Uterus (tissue), 4 donors: ENCODE data around the gene HDAC4. TPM values are rescaled to one million over a fixed set of nuclear protein-coding genes. Genes with fewer than 3 reads are reported as not detected.

Source experiments
- DNase-seq, 2 donors: peaks; one replicate each; pipeline ENCODE4 v3.0.0-alpha.2; 2019 to 2020
- H3K27ac ChIP-seq, 2 donors: fragments of 200-600 bp; sonication (generic); 1 replicate in 1 of 2; 2 replicates in 1 of 2; pipeline ENCODE4 v1.5.1; 2016 to 2018
- H3K27me3 ChIP-seq, 2 donors: fragments of 200-600 bp; sonication (generic); one replicate each; pipeline ENCODE4 v1.5.1; 2018 to 2019; ENCODE audit warnings: control low read depth in 1 of 2
- H3K36me3 ChIP-seq, 2 donors: fragments of 200-600 bp; sonication (generic); one replicate each; pipeline ENCODE4 v1.5.1; 2019; ENCODE audit warnings: control low read depth in 1 of 2
- H3K4me1 ChIP-seq, 2 donors: fragments of 200-600 bp; sonication (generic); one replicate each; pipeline ENCODE4 v1.5.1; 2018 to 2019; ENCODE audit warnings: control low read depth in 1 of 2
- H3K4me3 ChIP-seq, 2 donors: fragments of 200-600 bp; sonication (generic); 1 replicate in 1 of 2; 2 replicates in 1 of 2; pipeline ENCODE4 v1.5.1; 2018 to 2019; ENCODE audit warnings: mild to moderate bottlenecking in 1 of 2
- H3K9me3 ChIP-seq, 2 donors: fragments of 200-600 bp; sonication (generic); one replicate each; pipeline ENCODE4 v1.5.1; 2019; ENCODE audit warnings: control low read depth in 1 of 2
- POLR2A ChIP-seq, 2 donors: fragments of 450-650 bp; IDR thresholded peaks; one replicate each; pipeline ENCODE4 v1.6.1; 2016; ENCODE audit warnings: antibody characterized with exemption in 2 of 2, mild to moderate bottlenecking in 1 of 2, moderate library complexity in 1 of 2
- intact Hi-C: fragments of 100-400 bp; cut with DNase I; formaldehyde crosslinking; loops from one replicate; pipeline ENCODE4 v1.15.1; 2023; ENCODE audit warnings: low total_unique reads
- total RNA-seq, 4 donors: library from RNA; depleted of rRNA in 3 of 4; stranded (reverse); fragments of >200 nt in 3 of 4; gene quantifications; one replicate each; pipeline versions ENCODE4 v1.1.0 to v1.2.4, GENCODE V29; 2014 to 2023
- TF ChIP-seq, protein P1 (sequence below), 4 experiments: fragments of 200-600 bp in 2 of 4; fragments of 450-650 bp in 2 of 4; sonication (generic) in 2 of 4; IDR thresholded peaks; one replicate each; pipeline ENCODE4 v1.5.1; 2016 to 2019; ENCODE audit warnings: antibody characterized with exemption in 4 of 4, mild to moderate bottlenecking in 2 of 4, moderate library complexity in 1 of 4
- donor health status: DM: yes; HTN: yes; CAD: no.

Gene HDAC4
- total RNA-seq, 4 donors from 2014 or later, result 42.1 to 91.5 (median 73.4) TPM

DNA sequence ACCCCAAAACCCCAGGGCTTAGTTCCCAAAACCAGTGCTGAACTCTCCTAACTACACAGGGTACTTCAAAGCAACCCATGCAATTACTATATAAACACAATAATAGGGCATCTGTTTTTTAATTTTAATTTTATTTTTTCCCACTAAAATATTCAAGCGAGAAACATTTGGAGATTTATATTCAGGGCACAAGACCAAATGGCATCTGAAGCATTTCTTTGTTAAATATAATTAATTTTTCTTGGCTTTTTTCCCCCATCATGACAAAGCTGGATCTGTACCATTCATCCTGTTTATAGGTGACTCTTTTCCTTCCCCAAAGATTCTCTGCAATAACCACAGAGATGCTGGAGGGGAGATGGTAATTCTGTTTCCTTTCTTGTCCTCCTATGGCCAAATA, 18.1 kb upstream of the HDAC4 start:
- intact Hi-C loops, result no loop called here
- no peaks in the 10 kb centered on the region for H3K27me3 ChIP-seq
- TF ChIP-seq POLR2A (IDR thresholded peaks at IDR 0.05), result no peak
- TF ChIP-seq, protein P1, sequence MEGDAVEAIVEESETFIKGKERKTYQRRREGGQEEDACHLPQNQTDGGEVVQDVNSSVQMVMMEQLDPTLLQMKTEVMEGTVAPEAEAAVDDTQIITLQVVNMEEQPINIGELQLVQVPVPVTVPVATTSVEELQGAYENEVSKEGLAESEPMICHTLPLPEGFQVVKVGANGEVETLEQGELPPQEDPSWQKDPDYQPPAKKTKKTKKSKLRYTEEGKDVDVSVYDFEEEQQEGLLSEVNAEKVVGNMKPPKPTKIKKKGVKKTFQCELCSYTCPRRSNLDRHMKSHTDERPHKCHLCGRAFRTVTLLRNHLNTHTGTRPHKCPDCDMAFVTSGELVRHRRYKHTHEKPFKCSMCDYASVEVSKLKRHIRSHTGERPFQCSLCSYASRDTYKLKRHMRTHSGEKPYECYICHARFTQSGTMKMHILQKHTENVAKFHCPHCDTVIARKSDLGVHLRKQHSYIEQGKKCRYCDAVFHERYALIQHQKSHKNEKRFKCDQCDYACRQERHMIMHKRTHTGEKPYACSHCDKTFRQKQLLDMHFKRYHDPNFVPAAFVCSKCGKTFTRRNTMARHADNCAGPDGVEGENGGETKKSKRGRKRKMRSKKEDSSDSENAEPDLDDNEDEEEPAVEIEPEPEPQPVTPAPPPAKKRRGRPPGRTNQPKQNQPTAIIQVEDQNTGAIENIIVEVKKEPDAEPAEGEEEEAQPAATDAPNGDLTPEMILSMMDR (IDR thresholded peaks at IDR 0.05), result no peak
- no peaks in the 10 kb centered on the region for H3K9me3 ChIP-seq
- H3K4me3 ChIP-seq, result no peak overlapping the region
- H3K36me3 ChIP-seq, result no peaks in the 10 kb centered on the region
- no peak overlapping the region for H3K27ac ChIP-seq
- no peaks in the 10 kb centered on the region for H3K4me1 ChIP-seq
- DNase-seq, result no peak

DNA sequence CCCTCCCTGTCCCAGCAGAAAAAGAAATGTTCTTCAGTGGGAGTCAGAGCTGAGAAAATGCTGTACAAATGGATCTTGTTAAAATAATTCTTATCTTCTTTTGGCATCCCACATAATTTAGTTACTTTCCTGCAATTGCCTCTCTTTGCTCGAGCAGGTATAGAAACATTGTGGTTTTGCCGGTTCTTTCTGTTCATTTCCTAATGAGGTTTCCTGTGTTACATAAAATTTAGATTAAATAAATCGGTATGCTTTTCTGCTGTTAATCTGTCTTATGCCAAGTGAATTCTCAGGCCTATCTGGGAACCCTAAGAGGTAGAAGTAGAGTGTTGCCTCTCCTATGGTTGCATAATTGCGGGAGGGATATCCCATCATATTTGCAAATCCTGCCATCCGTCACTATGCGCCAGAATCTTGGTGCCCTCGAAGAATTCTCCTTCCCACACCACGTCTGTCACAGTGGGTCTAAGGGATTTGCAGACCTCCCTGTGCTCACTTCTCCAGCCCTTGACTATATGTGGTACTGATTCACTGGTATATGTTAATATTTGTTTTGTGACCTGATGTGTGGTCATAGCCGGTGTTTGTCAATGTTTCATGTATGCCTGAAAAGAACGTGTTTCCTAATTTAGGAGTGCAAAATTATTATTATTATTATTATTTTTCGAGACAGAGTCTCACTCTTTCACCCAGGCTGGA, 12.2 kb upstream of the HDAC4 start:
- no peak for DNase-seq
- TF ChIP-seq POLR2A (IDR thresholded peaks at IDR 0.05), result no peak
- TF ChIP-seq, protein P1 (IDR thresholded peaks at IDR 0.05), result no peak
- intact Hi-C loops, result no loop called here

DNA sequence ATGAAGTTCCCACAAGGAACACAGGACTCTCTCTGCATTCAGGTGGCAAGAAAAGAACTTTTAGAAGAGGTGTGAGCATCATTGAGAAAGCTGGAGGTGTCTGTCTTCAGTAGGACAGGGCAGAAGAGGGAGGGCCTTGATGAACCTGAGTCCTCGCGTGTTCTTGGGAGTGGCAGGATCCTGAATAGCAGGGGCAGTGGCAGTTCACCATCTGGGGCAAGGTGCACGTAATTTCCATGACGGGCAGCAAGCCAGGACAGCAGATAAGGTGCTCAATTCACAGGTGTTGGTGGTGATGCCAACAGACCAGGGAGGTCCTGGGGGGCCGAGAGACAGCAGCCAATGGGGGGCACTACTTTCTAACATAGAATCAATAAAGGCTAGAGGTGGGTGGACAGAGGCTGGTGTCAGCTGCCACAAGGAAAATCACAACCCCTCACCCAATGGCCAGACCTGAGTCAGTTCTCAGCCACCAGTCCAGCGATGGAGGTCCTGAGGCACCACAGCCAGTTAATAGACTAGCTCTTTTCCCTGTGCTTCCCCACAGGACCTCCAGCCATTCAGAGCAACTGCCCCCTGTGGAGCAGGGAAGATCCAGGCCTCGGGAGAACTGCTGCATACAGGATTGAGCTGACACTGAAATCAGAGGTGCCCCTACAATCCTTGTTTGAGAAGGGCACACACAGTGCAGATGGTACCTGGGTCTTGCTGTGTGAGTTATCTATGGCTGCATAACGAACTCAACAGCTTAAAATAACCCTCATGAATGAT, 10.9 kb upstream of the HDAC4 start:
- Histone ChIP-seq H3K9me3 (no peaks in the 10 kb centered on the region), H3K4me3 (no peak overlapping the region), H3K27me3 (no peaks in the 10 kb centered on the region), H3K4me1 (no peaks in the 10 kb centered on the region), H3K27ac (no peak overlapping the region), H3K36me3 (no peaks in the 10 kb centered on the region)
- TF ChIP-seq, protein P1 (IDR thresholded peaks at IDR 0.05), result no peak
- no peak for TF ChIP-seq POLR2A (IDR thresholded peaks at IDR 0.05)
- no peak for DNase-seq
- intact Hi-C loops, result no loop called here

More for the DNA sequence above, 12.2 kb upstream of the HDAC4 start:
- Histone ChIP-seq H3K27ac (no peak overlapping the region), H3K9me3 (no peaks in the 10 kb centered on the region), H3K27me3 (no peaks in the 10 kb centered on the region), H3K4me3 (no peak overlapping the region), H3K36me3 (no peaks in the 10 kb centered on the region), H3K4me1 (no peaks in the 10 kb centered on the region)

DNA sequence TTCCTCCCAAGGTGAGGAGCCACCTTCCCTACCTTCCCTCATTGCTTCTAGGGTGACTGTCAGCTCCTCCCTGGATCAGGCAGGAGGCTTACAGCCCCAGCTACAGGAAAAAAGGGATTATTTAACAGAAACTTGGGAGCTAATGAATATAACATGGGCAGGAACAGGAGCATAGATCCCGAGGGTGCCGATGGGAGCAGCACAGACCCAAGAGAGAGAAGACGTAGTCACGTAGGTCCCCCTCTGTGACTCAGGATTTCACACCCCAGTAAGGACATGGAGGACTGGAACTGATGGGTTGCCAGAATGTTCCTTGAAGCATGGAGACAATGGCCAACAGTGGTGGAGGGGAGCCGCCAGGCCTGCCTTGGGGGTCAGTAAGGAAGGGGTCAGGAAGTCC, 10.3 kb upstream of the HDAC4 start:
- intact Hi-C loops, result no loop called here
- Histone ChIP-seq H3K27me3 (no peaks in the 10 kb centered on the region), H3K36me3 (no peaks in the 10 kb centered on the region), H3K4me3 (no peak overlapping the region), H3K4me1 (no peaks in the 10 kb centered on the region), H3K9me3 (no peaks in the 10 kb centered on the region), H3K27ac (no peak overlapping the region)
- no peak for TF ChIP-seq POLR2A (IDR thresholded peaks at IDR 0.05)
- TF ChIP-seq, protein P1 (IDR thresholded peaks at IDR 0.05), result no peak
- no peak for DNase-seq

DNA sequence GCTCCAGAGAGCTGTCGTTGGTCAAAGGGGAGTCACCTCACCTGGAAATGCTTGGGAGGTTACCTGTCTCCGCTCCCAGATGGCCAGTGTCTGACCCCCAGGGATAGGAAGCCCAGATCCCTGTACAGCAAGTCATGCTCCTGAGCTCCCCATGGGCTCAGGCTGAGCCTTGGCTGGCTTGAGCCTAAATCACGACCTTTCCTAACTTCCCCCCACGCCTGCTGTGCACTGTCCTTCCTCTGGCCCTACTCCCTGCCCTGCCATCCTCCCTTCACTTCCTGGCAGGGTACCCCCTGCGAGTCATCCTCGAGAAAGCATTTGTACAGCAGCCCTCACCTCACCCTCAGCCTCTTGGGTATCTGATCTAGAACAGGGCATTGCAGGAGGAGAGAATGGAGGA, 9.2 kb upstream of the HDAC4 start:
- no peak overlapping the region for H3K27ac ChIP-seq
- H3K9me3 ChIP-seq, result no peaks in the 10 kb centered on the region
- no peak for DNase-seq
- H3K4me1 ChIP-seq, result no peaks in the 10 kb centered on the region
- intact Hi-C loops, result no loop called here
- TF ChIP-seq, protein P1 (IDR thresholded peaks at IDR 0.05), result no peak
- no peak for TF ChIP-seq POLR2A (IDR thresholded peaks at IDR 0.05)
- H3K4me3 ChIP-seq, result no peak overlapping the region
- no peaks in the 10 kb centered on the region for H3K36me3 ChIP-seq
- no peaks in the 10 kb centered on the region for H3K27me3 ChIP-seq
